ENCODE results near the gene TSPAN14. TPM values are rescaled to one million over a fixed set of nuclear protein-coding genes. Genes with fewer than 3 reads are reported as not detected.

The TSPAN14 gene
- total and polyA plus RNA-seq, 2 of the 8 experiments (the other 6 are each of a cell fraction or from before 2014, with no cell fraction given): 47.4 to 57.8 TPM

- DNase-seq (ENCODE audit: low read depth in 1 of 2, low spot score in 2 of 2) (no peak), FAIRE-seq (no peak)
- no peaks in the 10 kb centered on the region for H3K79me1 ChIP-seq (ENCODE audit: low read depth, low read length)
- no peak overlapping the region for H3K4me3 ChIP-seq (ENCODE audit: extremely low read depth in 1 of 4, insufficient read depth in 2 of 4, low read depth in 3 of 4, low read length in 4 of 4)
- H3K27me3 ChIP-seq (replicated peaks in 1 of 4; ENCODE audit: control insufficient read depth in 3 of 4, extremely low read depth in 1 of 4, insufficient read depth in 3 of 4, low read length in 3 of 4): no peaks in the 10 kb centered on the region
- no peak overlapping the region for H2BK12ac ChIP-seq (ENCODE audit: low read depth, low read length)
- H2BK20ac ChIP-seq (ENCODE audit: low read length): no peak overlapping the region
- no peak overlapping the region for H2AK5ac ChIP-seq (ENCODE audit: low read depth, low read length)
- H3K36me3 ChIP-seq (ENCODE audit: control insufficient read depth in 2 of 4, insufficient read depth in 4 of 4, low read length in 3 of 4): peaks cover 6 to 36% (median 18%) of the 10 kb centered on the region in 4 experiments
- peaks cover 0 to 2% (median 0%) of the 10 kb centered on the region in 4 experiments; a peak in 3 of 7 replicates for H3K4me1 ChIP-seq (replicated peaks in 1 of 4; ENCODE audit: control insufficient read depth in 3 of 4, insufficient read depth in 4 of 4, low read length in 3 of 4)
- H3K27ac ChIP-seq (ENCODE audit: low read depth, low read length): no peak overlapping the region
- POLR2A ChIA-PET (ENCODE audit: partially characterized antibody): no interaction called here
- no peak overlapping the region for H3K9ac ChIP-seq (replicated peaks in 1 of 4; ENCODE audit: extremely low read depth in 1 of 4, low read depth in 3 of 4, low read length in 3 of 4)
- H3K18ac ChIP-seq (ENCODE audit: extremely low read depth, low read length): no peak overlapping the region
- 82% methylated on average over 5 of the region's 6 CpGs; no CpG with 5 or more reads in 1 of the 2 experiments for WGBS, 2 experiments (ENCODE audit: extremely low coverage in 1 of 2, insufficient coverage in 1 of 2, insufficient read length in 1 of 2, insufficient replicate concordance in 2 of 2, low coverage in 1 of 2, low lambda C conversion rate in 2 of 2, missing lambda C conversion rate in 1 of 2)
- no peak overlapping the region for H3K56ac ChIP-seq (replicated peaks; ENCODE audit: insufficient read length, low read depth, low read length)
- no peak overlapping the region for H3K23ac ChIP-seq (ENCODE audit: insufficient read length)
- CTCF ChIA-PET (ENCODE audit: partially characterized antibody): interaction anchor here (1.0 to 21.9 kb wide), 4 partner anchors 10 to 139 kb away, joined by 3 to 1263 read pairs (median 18); partner anchors contain the start of gene TSPAN14
- no peak overlapping the region for H3K4me2 ChIP-seq (ENCODE audit: insufficient read depth in 1 of 2, low read depth in 2 of 2, low read length in 2 of 2)
- no peak overlapping the region for H4K8ac ChIP-seq (ENCODE audit: extremely low read depth, insufficient read depth, low read length)
- no peak overlapping the region for H2BK120ac ChIP-seq (replicated peaks; ENCODE audit: low read depth, low read length)
- H2BK15ac ChIP-seq (ENCODE audit: low read length): no peak overlapping the region
- H2BK5ac ChIP-seq (ENCODE audit: low read depth, low read length): no peak overlapping the region; the same call in 1 of the 2 replicates
- no peaks in the 10 kb centered on the region for H3K79me2 ChIP-seq (ENCODE audit: control insufficient read depth in 1 of 2, insufficient read depth in 2 of 2, low read length in 2 of 2)
- no peak overlapping the region for H2AFZ ChIP-seq (ENCODE audit: low read length)
- H4K20me1 ChIP-seq (replicated peaks in 1 of 2; ENCODE audit: control insufficient read depth in 1 of 2, insufficient read depth in 2 of 2, low read length in 2 of 2): peaks cover 1 to 3% of the 10 kb centered on the region in 2 experiments
- no peaks in the 10 kb centered on the region for H3K23me2 ChIP-seq (ENCODE audit: low read depth, low read length)
- no peak overlapping the region for H4K5ac ChIP-seq (ENCODE audit: insufficient read length, low read depth, low read length)
- no peak overlapping the region for H3K4ac ChIP-seq (replicated peaks; ENCODE audit: insufficient read length, low read depth, low read length)
- TF ChIP-seq NANOG (IDR thresholded peaks at IDR 0.05; ENCODE audit: insufficient read depth, low read depth, low read length, poor library complexity, severe bottlenecking) (no peak), TEAD4 (IDR thresholded peaks at IDR 0.05; ENCODE audit: low read depth, low read length) (no peak), RBBP5 (IDR thresholded peaks at IDR 0.05; ENCODE audit: borderline replicate concordance, low read depth, low read length) (no peak), MAFK (IDR thresholded peaks at IDR 0.05; ENCODE audit: low read depth, low read length) (no peak), EGR1 (IDR thresholded peaks at IDR 0.05; ENCODE audit: borderline replicate concordance, low read depth, low read length) (no peak), JUND (IDR thresholded peaks at IDR 0.05; ENCODE audit: low read length) (no peak)
- no peak overlapping the region for H3K14ac ChIP-seq (ENCODE audit: insufficient read length)
- H3K9me3 ChIP-seq (ENCODE audit: insufficient read depth in 2 of 2, low read depth in 1 of 2, low read length in 1 of 2): no peaks in the 10 kb centered on the region
- no peak overlapping the region for H4K91ac ChIP-seq (replicated peaks; ENCODE audit: insufficient read length, low read length)
Measured at GRCh38 chr10:80516506-80517075, 62.5 kb downstream of the TSPAN14 start.
